Cardiac ventricle fibroblast (primary cell): ENCODE measurements around the gene BTBD3. TPM values are rescaled to one million over a fixed set of nuclear protein-coding genes. Genes with fewer than 3 reads are reported as not detected.

Experiments
- total RNA-seq: library from RNA; depleted of rRNA; stranded (reverse); fragments of >200 nt; gene quantifications from 2 replicates; pipeline ENCODE4 v1.2.3, GENCODE V29; 2015

The BTBD3 gene
- 20.5 and 23.5 TPM in 2 replicates for total RNA-seq

DNA sequence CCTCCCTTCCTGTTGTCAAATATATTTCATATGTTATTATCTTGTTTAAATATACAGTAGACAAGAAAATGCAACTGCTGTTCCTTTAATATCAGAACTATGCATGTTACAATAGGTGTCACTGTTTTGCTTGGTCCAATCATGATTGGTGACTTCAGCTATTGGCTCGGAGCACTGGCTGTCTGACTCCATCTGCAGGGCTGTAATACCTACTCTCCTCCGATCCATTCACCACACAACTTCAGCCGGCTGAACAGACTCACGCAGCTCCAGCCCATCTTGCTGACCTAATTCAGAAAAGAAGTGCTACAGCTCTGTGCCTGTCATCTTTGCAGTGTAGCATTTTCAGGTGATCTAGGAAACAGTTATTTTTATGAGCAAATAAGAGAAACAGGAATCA is at the start of gene BTBD3:
Gene BTBD3 (plus strand): TSS at position 231 of the 400 bp plus-strand sequence. CDS start 383 bp downstream, outside the sequence.

